CD4-positive, alpha-beta T cell (primary cell): ENCODE data around the gene GRM5. TPM values are rescaled to one million over a fixed set of nuclear protein-coding genes. Genes with fewer than 3 reads are reported as not detected.

Experiments used
- ATAC-seq: fragments of 200-7000 bp; cut with Tn5 transposase; one replicate; pipeline ENCODE4 v1.10.0; 2022; ENCODE audit warnings: mild to moderate bottlenecking; ENCODE audit not compliant: poor library complexity
- CTCF ChIA-PET: fragments of 350-600 bp; sonication (Branson Sonifier 250); formaldehyde crosslinking; loops from one replicate; lab custom pipeline; 2021; ENCODE audit warnings: antibody characterized with exemption, inconsistent platforms; lab: Charles Lee
- POLR2A ChIA-PET: fragments of 350-600 bp; sonication (Branson Sonifier 250); formaldehyde crosslinking; loops from one replicate; lab custom pipeline; 2021; ENCODE audit warnings: antibody characterized with exemption, inconsistent platforms; lab: Charles Lee
- DNase-seq, 14 experiments: peaks; one replicate each; pipeline ENCODE4 v3.0.0-alpha.2; 2013 to 2020; ENCODE audit warnings: mixed read lengths in 2 of 14
- H3K27ac ChIP-seq, 2 donors: one replicate each; pipeline versions ENCODE4 v1.5.1 to v1.7.0; 2013; ENCODE audit warnings: low read length in 2 of 2, low read depth in 1 of 2, mild to moderate bottlenecking in 1 of 2
- H3K27me3 ChIP-seq, 2 experiments: 1 replicate in 1 of 2; 2 replicates in 1 of 2; pipeline versions ENCODE4 v1.6.1 to v1.7.0; 2013; ENCODE audit warnings: low read length in 2 of 2, control low read depth in 1 of 2, mild to moderate bottlenecking in 1 of 2, moderate library complexity in 1 of 2; ENCODE audit not compliant: insufficient read depth in 2 of 2, control insufficient read depth in 1 of 2
- H3K36me3 ChIP-seq: one replicate; pipeline ENCODE4 v1.6.1; 2013; ENCODE audit warnings: low read length, control low read depth; ENCODE audit not compliant: insufficient read depth
- H3K4me1 ChIP-seq: one replicate; pipeline ENCODE4 v1.6.1; 2013; ENCODE audit warnings: low read length, control low read depth; ENCODE audit not compliant: insufficient read depth
- H3K4me3 ChIP-seq: one replicate; pipeline ENCODE4 v1.5.1; 2013; ENCODE audit warnings: mild to moderate bottlenecking, low read length, moderate library complexity
- H3K9me3 ChIP-seq, 2 experiments: 1 replicate in 1 of 2; 2 replicates in 1 of 2; pipeline versions ENCODE4 v1.6.1 to v1.7.0; 2013; ENCODE audit warnings: low read length in 2 of 2, mild to moderate bottlenecking in 2 of 2, control low read depth in 1 of 2, moderate library complexity in 1 of 2; ENCODE audit not compliant: control insufficient read depth in 1 of 2, insufficient read depth in 1 of 2
- H3K27ac Mint-ChIP-seq: one replicate; pipeline ENCODE4 v1.8.0; 2020; ENCODE audit warnings: mixed read lengths
- H3K27me3 Mint-ChIP-seq: one replicate; pipeline ENCODE4 v1.8.0; 2021; ENCODE audit warnings: mixed read lengths
- H3K36me3 Mint-ChIP-seq: one replicate; pipeline ENCODE4 v1.8.0; 2021; ENCODE audit warnings: low read depth, mixed read lengths
- H3K4me1 Mint-ChIP-seq: one replicate; pipeline ENCODE4 v1.8.0; 2021; ENCODE audit warnings: low read depth, mixed read lengths
- H3K4me3 Mint-ChIP-seq: one replicate; pipeline ENCODE4 v1.8.0; 2020; ENCODE audit warnings: mild to moderate bottlenecking, mixed read lengths
- H3K9me3 Mint-ChIP-seq: one replicate; pipeline ENCODE4 v1.8.0; 2020; ENCODE audit warnings: mixed read lengths
- CTCF ChIP-seq: fragments of 200-600 bp; IDR thresholded peaks from one replicate; pipeline ENCODE4 v1.8.0; 2022; ENCODE audit warnings: antibody characterized with exemption, mild to moderate bottlenecking
- intact Hi-C, 2 experiments: fragments of 100-400 bp; cut with DNase I in 1 of 2; cut with micrococcal nuclease in 1 of 2; formaldehyde crosslinking; loops; one replicate each; pipeline versions ENCODE4 v1.15.1 to v1.9.0; 2023 to 2025; cut with DNase I, micrococcal nuclease
- total RNA-seq, 174 experiments: library from RNA in 2 of 174; stranded (reverse) in 2 of 174; gene quantifications; one replicate each; pipeline ENCODE4 v1.2.3 and lab custom pipeline; 2021 to 2026

Gene GRM5
- total RNA-seq, 2 experiments from 2014 or later: not detected

- H3K4me3 Mint-ChIP-seq: no peak overlapping the region
- peaks cover 5% of the 10 kb centered on the region for H3K9me3 Mint-ChIP-seq
- no peak for TF ChIP-seq CTCF
- intact Hi-C loops: no loop called here
- Histone ChIP-seq H3K27me3 (no peaks in the 10 kb centered on the region), H3K36me3 (no peaks in the 10 kb centered on the region), H3K4me1 (no peaks in the 10 kb centered on the region), H3K9me3 (no peaks in the 10 kb centered on the region), H3K27ac (no peak overlapping the region), H3K4me3 (no peak overlapping the region)
- ATAC-seq: no peak
- POLR2A ChIA-PET: no interaction called here
- DNase-seq: no peak
- CTCF ChIA-PET: no interaction called here
- H3K27ac Mint-ChIP-seq: no peak overlapping the region
- no peaks in the 10 kb centered on the region for H3K27me3 Mint-ChIP-seq
- H3K4me1 Mint-ChIP-seq: no peaks in the 10 kb centered on the region
- no peaks in the 10 kb centered on the region for H3K36me3 Mint-ChIP-seq
These were observed 295.2 kb downstream of the GRM5 start for GRCh38 chr11:88770475-88771079.

GRCh38 chr11:88744140-88744539 lies 321.6 kb downstream of the GRM5 start:
- no peaks in the 10 kb centered on the region for H3K4me1 ChIP-seq
- no peak overlapping the region for H3K27ac Mint-ChIP-seq
- no peaks in the 10 kb centered on the region for H3K9me3 Mint-ChIP-seq
- no peak overlapping the region for H3K27ac ChIP-seq
- no peak for ATAC-seq
- H3K4me1 Mint-ChIP-seq: no peaks in the 10 kb centered on the region
- no peaks in the 10 kb centered on the region for H3K9me3 ChIP-seq
- no peak overlapping the region for H3K4me3 Mint-ChIP-seq
- ChIA-PET CTCF (no interaction called here), POLR2A (no interaction called here)
- H3K36me3 Mint-ChIP-seq: no peaks in the 10 kb centered on the region
- H3K27me3 Mint-ChIP-seq: no peaks in the 10 kb centered on the region
- no peaks in the 10 kb centered on the region for H3K36me3 ChIP-seq
- intact Hi-C loops: no loop called here
- no peak for DNase-seq
- no peaks in the 10 kb centered on the region for H3K27me3 ChIP-seq
- no peak for TF ChIP-seq CTCF
- H3K4me3 ChIP-seq: no peak overlapping the region

- Histone ChIP-seq H3K4me3 (no peak overlapping the region), H3K27me3 (no peaks in the 10 kb centered on the region), H3K4me1 (no peaks in the 10 kb centered on the region), H3K27ac (no peak overlapping the region), H3K36me3 (no peaks in the 10 kb centered on the region), H3K9me3 (no peaks in the 10 kb centered on the region)
- intact Hi-C loops: no loop called here
- no peak for TF ChIP-seq CTCF
- CTCF ChIA-PET: no interaction called here
- Mint-ChIP-seq H3K36me3 (no peaks in the 10 kb centered on the region), H3K4me3 (no peak overlapping the region), H3K9me3 (no peaks in the 10 kb centered on the region), H3K27me3 (no peaks in the 10 kb centered on the region), H3K4me1 (no peaks in the 10 kb centered on the region), H3K27ac (no peak overlapping the region)
- ATAC-seq (no peak), DNase-seq (no peak)
- POLR2A ChIA-PET: no interaction called here
These were observed 326.3 kb downstream of the GRM5 start for GRCh38 chr11:88739524-88739923.
